Hematopoietic multipotent progenitor cell treated with erythropoietin and hydrocortisone succinate and interleukin-3 and kit ligand, for 15 days (in vitro differentiated cells): ENCODE results near the gene PEX12.
"Not testable (repeated sequence)": the region's sequence is repeated elsewhere in the genome, so short reads cannot be mapped to it uniquely, and the experiment has no call there.

Source experiments
- DNase-seq: peaks from one replicate; pipeline ENCODE4 v3.0.0-alpha.2; 2015; ENCODE audit warnings: low spot score

The PEX12 gene

DNA sequence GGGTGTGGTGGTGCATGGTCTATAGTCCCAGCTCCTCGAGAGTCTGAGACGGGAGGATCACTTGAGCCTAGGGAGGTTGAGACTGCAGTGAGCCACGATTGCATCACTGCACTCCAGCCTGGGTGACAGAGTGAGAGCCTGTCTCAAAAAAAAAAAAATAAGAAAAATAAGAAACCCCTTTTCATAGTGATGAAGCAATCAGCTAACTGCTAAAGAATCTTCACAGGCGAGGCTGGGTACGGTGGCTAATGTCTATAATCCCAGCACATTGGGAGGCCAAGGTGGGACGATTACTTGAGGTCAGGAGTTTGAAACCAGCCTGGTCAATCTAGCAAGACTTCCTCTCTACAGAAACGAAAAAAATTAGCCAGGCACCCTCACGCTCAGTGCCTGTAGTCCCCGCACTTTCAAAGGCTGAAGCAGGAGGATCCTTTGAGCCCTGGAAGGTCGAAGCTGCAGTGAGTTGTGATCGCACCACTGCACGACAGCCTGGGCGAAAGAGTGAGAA lies 41.7 kb downstream of the PEX12 start:
- DNase-seq: no peak

DNA sequence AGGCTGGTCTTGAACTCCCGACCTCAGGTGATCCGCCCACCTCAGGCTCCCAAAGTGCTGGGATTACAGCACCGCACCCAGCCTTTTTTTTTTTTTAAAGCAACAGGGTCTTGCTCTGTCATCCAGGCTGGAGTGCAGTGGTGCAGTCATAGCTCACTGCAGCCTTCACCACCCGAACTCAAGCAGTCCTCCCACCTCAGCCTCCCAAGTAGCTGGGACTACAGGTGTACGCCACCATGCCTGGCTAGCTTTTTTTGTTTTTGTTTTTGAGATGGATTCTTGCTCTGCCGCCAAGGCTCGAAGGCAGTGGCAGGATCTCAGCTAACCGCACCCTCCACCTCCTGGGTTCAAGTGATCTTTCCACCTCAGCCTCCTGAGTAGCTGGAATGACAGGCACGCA lies 43.0 kb downstream of the PEX12 start:
- not testable (repeated sequence) for DNase-seq

DNA sequence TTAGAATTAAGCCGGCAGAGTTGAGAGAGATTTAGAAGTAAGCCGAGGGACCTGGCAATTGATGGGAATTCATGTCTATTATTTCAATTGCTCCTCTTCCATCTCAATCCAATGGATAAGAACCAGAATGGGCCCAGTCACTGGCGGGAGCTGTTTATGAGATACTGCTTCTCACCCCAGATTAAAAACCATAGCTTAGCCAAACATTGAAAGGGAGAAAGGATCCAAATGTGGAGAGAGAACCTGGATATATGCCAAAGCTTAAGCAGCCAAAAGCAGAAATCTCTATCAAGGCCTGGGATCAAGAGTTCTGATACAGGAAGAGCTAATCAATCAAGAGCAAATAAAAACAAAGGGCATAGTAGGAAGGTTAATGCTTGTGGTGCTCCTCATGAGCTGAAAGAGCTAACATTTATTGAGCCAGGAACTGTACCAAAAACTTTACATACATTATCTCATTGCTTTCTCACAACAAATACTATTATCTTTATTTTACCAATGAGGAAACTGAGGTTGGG lies 43.7 kb downstream of the PEX12 start:
- no peak for DNase-seq

DNA sequence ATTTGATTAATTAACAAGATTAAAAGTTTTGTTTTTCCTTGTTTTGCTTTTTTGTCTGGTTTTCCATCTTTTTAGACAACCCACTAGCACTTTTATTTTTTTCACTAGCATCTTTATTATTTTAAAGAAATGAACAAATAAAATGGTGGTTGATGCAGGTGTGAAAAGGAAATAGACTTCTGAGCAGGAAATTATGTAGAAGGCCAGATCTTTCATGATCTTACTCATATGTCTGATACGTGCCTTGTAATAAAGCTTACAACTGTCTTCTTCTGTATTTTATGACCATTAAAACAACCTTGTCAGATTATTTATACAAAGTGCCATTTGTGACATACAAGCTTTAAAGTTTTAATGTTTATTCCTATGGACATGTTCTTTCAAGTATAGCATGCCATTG lies 47.2 kb downstream of the PEX12 start:
- DNase-seq: no peak

DNA sequence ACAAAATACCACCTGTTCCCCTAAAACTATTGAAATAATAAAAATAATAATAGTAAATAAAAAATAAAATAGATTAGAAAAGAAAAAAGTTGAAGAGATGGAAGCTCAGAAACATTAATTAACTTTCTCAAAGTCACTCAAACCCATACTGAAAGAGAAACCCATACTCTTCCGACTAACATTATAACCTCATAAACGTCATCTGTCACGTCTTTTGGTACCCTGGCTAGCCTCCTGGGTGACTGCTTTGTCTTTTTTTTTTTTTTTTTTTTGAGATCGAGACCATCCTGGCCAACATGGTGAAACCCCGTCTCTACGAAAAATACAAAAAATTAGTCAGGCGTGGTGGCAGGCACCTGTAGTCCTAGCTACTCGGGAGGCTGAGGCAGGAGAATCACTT lies 48.5 kb downstream of the PEX12 start:
- DNase-seq: no peak

DNA sequence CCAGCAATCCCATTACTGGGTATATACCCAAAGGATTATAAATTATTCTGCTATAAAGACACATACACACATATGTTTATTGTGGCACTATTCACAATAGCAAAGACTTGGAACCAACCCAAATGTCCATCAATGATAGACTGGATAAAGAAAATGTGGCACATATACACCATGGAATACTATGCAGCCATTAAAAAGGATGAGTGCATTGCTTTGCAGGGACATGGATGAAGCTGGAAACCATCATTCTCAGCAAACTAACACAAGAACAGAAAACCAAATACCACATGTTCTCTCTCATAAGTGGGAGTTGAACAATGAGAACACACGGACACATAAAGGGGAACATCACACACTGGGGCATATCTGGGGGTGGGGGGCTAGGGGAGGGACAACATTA lies 49.0 kb downstream of the PEX12 start:
- DNase-seq: not testable (repeated sequence)
